ENCODE measurements around the gene TNFSF11. TPM values are rescaled to one million over a fixed set of nuclear protein-coding genes. Genes with fewer than 3 reads are reported as not detected.

TNFSF11 gene
- total RNA-seq, 2 experiments from 2014 or later, result not detected

GRCh38 chr13:42626176-42626860 is 52.4 kb downstream of the TNFSF11 start:
- no TSS peak for BruUV-seq (replicated peaks)
- CTCF ChIA-PET (ENCODE audit: unreplicated experiment), result no interaction called here
- Histone ChIP-seq H4K20me1 (ENCODE audit: insufficient read depth, low read length) (no peaks in the 10 kb centered on the region), H2AFZ (ENCODE audit: low read length) (no peak overlapping the region), H3K9me2 (ENCODE audit: insufficient read depth, low read length) (no peaks in the 10 kb centered on the region), H3K9me3 (ENCODE audit: low read length) (no peaks in the 10 kb centered on the region), H3K79me2 (ENCODE audit: insufficient read depth, low read depth, low read length) (no peaks in the 10 kb centered on the region), H3K36me3 (ENCODE audit: insufficient read depth, low read length) (no peaks in the 10 kb centered on the region), H3K27ac (ENCODE audit: low read depth, low read length, poor library complexity, severe bottlenecking) (no peak overlapping the region), H3K4me3 (ENCODE audit: low read depth, low read length, poor library complexity, severe bottlenecking) (no peak overlapping the region), H3K4me2 (ENCODE audit: low read length) (no peak overlapping the region), H3K4me1 (ENCODE audit: insufficient read depth, low read length, poor library complexity, severe bottlenecking) (no peaks in the 10 kb centered on the region)
- TF ChIP-seq EZH2phosphoT487 (IDR thresholded peaks at IDR 0.05; ENCODE audit: borderline replicate concordance, low read depth, low read length) (no peak), CTCF (conservative IDR thresholded peaks at IDR 0.05; ENCODE audit: low read length) (no peak)
- intact Hi-C loops (cut with micrococcal nuclease; ENCODE audit: unreplicated experiment), result no loop called here
- DNase-seq (ENCODE audit: low spot score), result no peak
- POLR2A ChIA-PET, result no interaction called here

- Histone ChIP-seq H3K4me2 (ENCODE audit: low read length) (no peak overlapping the region), H4K20me1 (ENCODE audit: insufficient read depth, low read length) (no peaks in the 10 kb centered on the region), H3K9me2 (ENCODE audit: insufficient read depth, low read length) (no peaks in the 10 kb centered on the region), H2AFZ (ENCODE audit: low read length) (no peak overlapping the region), H3K9me3 (ENCODE audit: low read length) (no peaks in the 10 kb centered on the region), H3K4me1 (ENCODE audit: insufficient read depth, low read length, poor library complexity, severe bottlenecking) (no peaks in the 10 kb centered on the region), H3K4me3 (ENCODE audit: low read depth, low read length, poor library complexity, severe bottlenecking) (no peak overlapping the region), H3K36me3 (ENCODE audit: insufficient read depth, low read length) (no peaks in the 10 kb centered on the region), H3K79me2 (ENCODE audit: insufficient read depth, low read depth, low read length) (no peaks in the 10 kb centered on the region), H3K27ac (ENCODE audit: low read depth, low read length, poor library complexity, severe bottlenecking) (no peak overlapping the region)
- ChIA-PET POLR2A (no interaction called here), CTCF (ENCODE audit: unreplicated experiment) (no interaction called here)
- TF ChIP-seq EZH2phosphoT487 (IDR thresholded peaks at IDR 0.05; ENCODE audit: borderline replicate concordance, low read depth, low read length), result no peak
- no peak for DNase-seq (ENCODE audit: low spot score)
- intact Hi-C loops (cut with micrococcal nuclease; ENCODE audit: unreplicated experiment), result no loop called here
- no TSS peak for BruUV-seq (replicated peaks)
These were observed 54.7 kb downstream of the TNFSF11 start for GRCh38 chr13:42628666-42629065.

- TF ChIP-seq CTCF (conservative IDR thresholded peaks at IDR 0.05; ENCODE audit: low read length) (no peak), EZH2phosphoT487 (IDR thresholded peaks at IDR 0.05; ENCODE audit: borderline replicate concordance, low read depth, low read length) (no peak)
- CTCF ChIA-PET (ENCODE audit: unreplicated experiment), result no interaction called here
These were observed 57.2 kb downstream of the TNFSF11 start for GRCh38 chr13:42631181-42631580.

More at GRCh38 chr13:42631181-42631580, 57.2 kb downstream of the TNFSF11 start:
- intact Hi-C loops (cut with micrococcal nuclease; ENCODE audit: unreplicated experiment), result no loop called here
- no TSS peak for BruUV-seq (replicated peaks)
- H3K27ac ChIP-seq (ENCODE audit: low read depth, low read length, poor library complexity, severe bottlenecking), result no peak overlapping the region
- no peak overlapping the region for H3K4me2 ChIP-seq (ENCODE audit: low read length)
- no peaks in the 10 kb centered on the region for H4K20me1 ChIP-seq (ENCODE audit: insufficient read depth, low read length)
- no peak for DNase-seq (ENCODE audit: low spot score)
- no peak overlapping the region for H3K4me3 ChIP-seq (ENCODE audit: low read depth, low read length, poor library complexity, severe bottlenecking)
- H3K79me2 ChIP-seq (ENCODE audit: insufficient read depth, low read depth, low read length), result no peaks in the 10 kb centered on the region
- no peaks in the 10 kb centered on the region for H3K36me3 ChIP-seq (ENCODE audit: insufficient read depth, low read length)
- POLR2A ChIA-PET, result no interaction called here
- no peak overlapping the region for H2AFZ ChIP-seq (ENCODE audit: low read length)
- no peaks in the 10 kb centered on the region for H3K9me3 ChIP-seq (ENCODE audit: low read length)
- H3K4me1 ChIP-seq (ENCODE audit: insufficient read depth, low read length, poor library complexity, severe bottlenecking), result no peaks in the 10 kb centered on the region
- no peaks in the 10 kb centered on the region for H3K9me2 ChIP-seq (ENCODE audit: insufficient read depth, low read length)
